Activated CD8-positive, alpha-beta memory T cell treated with anti-CD3 and anti-CD28 coated beads for 36 hours (primary cell): ENCODE data around the gene CREBZF. TPM values are rescaled to one million over a fixed set of nuclear protein-coding genes. Genes with fewer than 3 reads are reported as not detected.
"Not testable (repeated sequence)": the region's sequence is repeated elsewhere in the genome, so short reads cannot be mapped to it uniquely, and the experiment has no call there.

Source experiments
- CTCF ChIA-PET: fragments of 350-600 bp; sonication (Branson Sonifier 250); formaldehyde crosslinking; loops from one replicate; lab custom pipeline; 2021; ENCODE audit warnings: antibody characterized with exemption; lab: Charles Lee
- POLR2A ChIA-PET: fragments of 350-600 bp; sonication (Branson Sonifier 250); formaldehyde crosslinking; loops from one replicate; lab custom pipeline; 2021; ENCODE audit warnings: antibody characterized with exemption; lab: Charles Lee
- total RNA-seq, 2 experiments: library from RNA; stranded (reverse); gene quantifications; one replicate each; pipeline ENCODE4 v1.2.3, GENCODE V29; 2021

The CREBZF gene
- total RNA-seq, 2 experiments from 2014 or later, result 41.8 to 43.7 TPM

- CTCF ChIA-PET, result no interaction called here
These were observed 8.5 kb upstream of the CREBZF start for GRCh38 chr11:85673393-85673792.

DNA sequence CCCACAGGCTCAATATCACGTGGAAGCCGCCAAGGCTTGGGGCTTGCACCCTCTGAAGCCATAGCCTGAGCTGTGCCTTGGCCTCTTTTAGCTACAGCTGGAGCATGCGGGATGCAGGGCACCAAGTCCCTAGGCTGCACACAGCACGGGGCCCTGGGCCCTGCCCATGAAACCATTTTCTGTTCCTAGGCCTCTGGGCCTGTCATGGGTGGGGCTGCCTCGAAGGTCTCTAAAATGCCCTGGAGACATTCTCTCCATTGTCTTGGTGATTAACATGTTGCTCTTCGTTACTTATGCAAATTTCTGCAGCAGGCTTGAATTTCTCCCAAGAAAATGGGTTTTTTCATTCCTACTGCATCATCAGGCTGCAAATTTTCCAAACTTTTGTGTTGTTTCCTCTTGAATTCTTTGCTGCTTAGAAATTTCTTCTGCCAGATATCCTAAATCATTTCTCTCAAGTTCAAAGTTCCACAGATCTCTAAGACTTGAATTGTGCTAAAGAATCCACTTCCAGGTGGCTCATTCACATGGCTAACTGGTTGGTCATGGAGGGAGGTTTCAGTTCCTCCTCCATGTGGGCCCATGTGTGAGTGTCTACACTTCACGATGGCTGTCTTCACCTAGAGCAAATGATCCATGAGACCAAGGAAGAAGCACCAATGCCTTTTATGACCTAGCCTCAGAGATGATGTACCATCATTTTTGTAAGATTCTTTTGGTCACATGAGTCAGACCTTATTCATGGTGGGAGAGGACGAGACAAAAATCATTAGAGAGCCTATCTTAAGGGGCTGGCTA lies 7.4 kb upstream of the CREBZF start:
- ChIA-PET CTCF (no interaction called here), POLR2A (no interaction called here)

More at GRCh38 chr11:85673393-85673792, 8.5 kb upstream of the CREBZF start:
- POLR2A ChIA-PET, result no interaction called here

DNA sequence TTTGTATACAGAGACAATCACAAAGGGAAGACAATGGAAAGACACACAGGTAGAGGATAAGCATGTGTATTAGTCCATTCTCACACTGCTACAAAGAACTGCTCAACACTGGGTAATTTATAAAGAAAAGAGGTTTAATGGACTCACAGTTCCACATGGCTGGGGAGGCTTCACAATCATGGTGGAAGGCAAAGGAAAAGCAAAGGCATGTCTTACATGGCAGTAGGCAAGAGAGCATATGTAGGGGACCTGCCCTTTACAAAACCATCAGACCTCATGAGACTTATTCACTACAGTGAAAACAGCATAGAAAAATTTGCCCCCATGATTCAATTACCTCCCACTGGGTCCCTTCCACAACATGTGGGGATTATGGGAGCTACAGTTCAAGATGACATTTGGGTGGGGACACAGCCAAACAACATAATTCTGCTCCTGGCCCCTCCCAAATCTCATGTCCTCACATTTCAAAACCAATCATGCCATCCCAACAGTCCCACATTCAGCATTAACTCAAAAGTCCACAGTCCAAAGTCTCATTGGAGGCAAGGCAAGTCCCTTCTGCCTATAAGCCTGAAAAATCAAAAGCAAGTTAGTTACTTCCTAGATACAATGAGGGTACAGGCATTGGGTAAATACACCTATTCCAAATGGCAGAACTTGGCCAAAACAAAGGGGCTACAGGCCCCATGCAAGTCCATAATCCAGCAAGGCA lies 6.2 kb upstream of the CREBZF start:
- POLR2A ChIA-PET, CTCF ChIA-PET: not testable (repeated sequence)

GRCh38 chr11:85668157-85668556 lies 3.2 kb upstream of the CREBZF start:
- ChIA-PET CTCF (interaction anchor here (0.9 to 1.6 kb wide), 3 partner anchors 12 to 751 kb away, joined by 3 to 4 read pairs (median 3); no protein-coding TSS in a partner anchor), POLR2A (no interaction called here)

- CTCF ChIA-PET, result no interaction called here
- POLR2A ChIA-PET, result no interaction called here
These were observed 1.8 kb upstream of the CREBZF start for GRCh38 chr11:85666687-85667086.

DNA sequence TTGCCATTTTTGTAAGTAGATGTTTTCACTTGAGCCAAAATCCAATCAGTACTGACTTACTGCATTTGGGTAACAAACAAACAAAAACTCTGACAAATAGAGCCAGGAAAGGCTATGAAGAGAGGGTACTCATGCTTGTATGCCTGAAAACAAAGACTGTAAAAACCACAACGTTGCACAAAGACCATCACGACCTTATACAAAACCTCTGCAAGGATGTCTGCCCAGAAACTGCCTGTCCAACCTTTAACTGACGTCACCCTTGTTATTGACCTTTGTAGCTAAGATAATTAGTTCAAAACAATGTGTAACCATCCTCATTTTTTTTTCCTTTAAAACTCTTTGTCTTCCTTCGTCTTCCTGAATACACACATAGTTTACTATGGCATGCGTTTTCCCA lies 804 bp upstream of the CREBZF start:
- CTCF ChIA-PET, result no interaction called here
- POLR2A ChIA-PET, result no interaction called here

GRCh38 chr11:85663753-85664614 lies 945 bp downstream of the CREBZF start:
- ChIA-PET POLR2A (interaction anchor here (0.9 to 2.1 kb wide), 4 partner anchors 15 to 145 kb away, joined by 3 to 13 read pairs (median 4); partner anchors contain the start of genes TMEM126A and TMEM126B), CTCF (interaction anchor here (0.8 to 1.8 kb wide), 3 partner anchors 10 to 28 kb away, joined by 3 to 8 read pairs (median 4); no protein-coding TSS in a partner anchor)

DNA sequence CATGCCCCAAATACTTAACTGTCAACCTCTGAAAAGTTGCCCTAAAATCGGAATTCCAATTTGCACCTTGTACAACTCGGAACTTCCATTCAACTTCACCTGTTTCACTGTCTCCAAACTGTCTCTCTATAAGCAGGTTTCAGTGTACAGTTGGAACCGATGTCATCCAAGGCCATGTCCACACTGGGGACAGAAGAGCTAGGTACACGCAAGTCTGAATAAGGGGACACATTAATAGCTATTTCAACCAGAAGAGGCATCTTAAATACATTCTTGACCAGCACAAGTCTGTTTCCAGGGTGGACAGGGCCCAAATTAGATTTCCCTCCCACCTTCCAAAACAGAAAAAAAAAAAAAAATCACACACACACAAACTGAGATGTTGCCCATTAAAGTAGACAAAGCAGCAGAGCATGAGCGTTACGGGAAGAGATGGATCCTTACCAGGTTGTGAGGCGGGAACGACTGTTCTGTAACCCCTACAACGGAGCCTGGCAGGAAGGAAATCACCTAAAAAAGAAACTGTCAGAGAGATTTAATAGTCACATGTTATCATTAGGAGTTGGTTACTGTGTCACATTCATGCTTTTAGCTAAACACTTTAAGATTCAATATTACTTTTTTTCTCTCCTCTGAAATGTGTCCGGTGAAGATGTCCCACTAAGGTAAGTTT lies 1.7 kb downstream of the CREBZF start:
- POLR2A ChIA-PET, result interaction anchor here (0.7 to 2.1 kb wide), 4 partner anchors 14 to 154 kb away, joined by 3 to 13 read pairs (median 3); partner anchors contain the start of gene TMEM126A

GRCh38 chr11:85661972-85662664 lies 2.8 kb downstream of the CREBZF start:
- ChIA-PET POLR2A (no interaction called here), CTCF (interaction anchor here (1.3 to 1.8 kb wide), 2 partner anchors 26 to 192 kb away, joined by 3 to 4 read pairs; partner anchors contain the start of gene CCDC83)

More for the DNA sequence above, 1.7 kb downstream of the CREBZF start:
- CTCF ChIA-PET, result interaction anchor here (0.8 to 1.8 kb wide), 4 partner anchors 10 to 191 kb away, joined by 3 to 8 read pairs (median 4); partner anchors contain the start of gene CCDC83

- ChIA-PET POLR2A (no interaction called here), CTCF (no interaction called here)
These were observed 6.7 kb downstream of the CREBZF start for GRCh38 chr11:85658180-85658579.

DNA sequence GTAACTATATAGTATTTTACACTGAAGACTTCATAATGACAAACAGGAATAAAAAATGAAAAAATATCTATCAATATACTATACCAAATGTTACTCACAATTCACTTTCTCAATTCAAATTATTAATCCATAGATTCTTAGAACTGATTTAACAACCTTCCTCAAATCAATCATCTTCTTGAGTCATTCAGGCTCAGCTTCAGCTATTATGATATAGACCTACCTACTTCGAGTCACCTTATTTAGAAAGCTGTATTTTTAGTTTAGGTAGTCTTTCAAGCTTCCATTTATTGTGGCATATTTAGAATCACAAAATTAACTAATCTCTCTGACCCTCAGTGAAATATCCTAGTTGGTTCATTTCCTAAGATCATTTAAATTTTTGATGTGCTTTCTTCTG lies 8.2 kb downstream of the CREBZF start:
- ChIA-PET POLR2A (no interaction called here), CTCF (no interaction called here)

- POLR2A ChIA-PET, result not testable (repeated sequence)
- CTCF ChIA-PET, result interaction anchor here (1.1 kb wide), 1 partner anchor 9 kb away, joined by 3 read pairs; no protein-coding TSS in a partner anchor
These were observed 10.6 kb downstream of the CREBZF start for GRCh38 chr11:85654343-85654742.

DNA sequence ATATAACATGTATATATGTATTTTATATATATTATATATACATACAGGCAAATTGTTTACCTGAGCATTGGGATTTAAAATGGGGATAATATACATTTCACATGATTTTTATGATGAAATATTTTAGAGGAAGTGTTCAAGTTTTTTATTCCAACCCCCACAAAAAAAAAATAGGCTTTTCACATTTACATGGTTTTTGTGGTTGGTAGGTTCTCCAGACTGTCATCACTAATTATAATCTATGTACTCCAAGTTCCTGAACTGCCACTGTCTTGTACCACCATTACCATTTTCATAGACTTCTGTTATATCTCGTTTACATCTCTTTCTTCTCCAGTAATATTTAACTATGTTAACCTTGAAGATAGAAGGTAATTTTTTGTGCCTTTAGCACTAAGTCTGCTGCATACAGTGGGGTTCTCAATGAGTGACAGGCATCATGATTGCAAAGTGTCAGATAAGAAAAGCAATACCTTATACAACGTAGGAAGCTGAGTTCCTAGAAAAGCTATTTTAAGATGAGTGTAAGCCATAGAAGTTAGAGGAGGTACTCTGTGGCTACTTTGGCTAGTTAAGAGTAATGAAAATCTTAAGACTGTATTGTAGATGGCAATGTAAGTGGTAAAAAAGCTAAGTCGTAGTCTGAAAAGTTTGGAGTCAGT lies 12.0 kb downstream of the CREBZF start:
- CTCF ChIA-PET, result interaction anchor here (1.1 kb wide), 1 partner anchor 11 kb away, joined by 3 read pairs; no protein-coding TSS in a partner anchor
- POLR2A ChIA-PET, result interaction anchor here (0.5 kb wide), 1 partner anchor 106 kb away, joined by 4 read pairs; no protein-coding TSS in a partner anchor

DNA sequence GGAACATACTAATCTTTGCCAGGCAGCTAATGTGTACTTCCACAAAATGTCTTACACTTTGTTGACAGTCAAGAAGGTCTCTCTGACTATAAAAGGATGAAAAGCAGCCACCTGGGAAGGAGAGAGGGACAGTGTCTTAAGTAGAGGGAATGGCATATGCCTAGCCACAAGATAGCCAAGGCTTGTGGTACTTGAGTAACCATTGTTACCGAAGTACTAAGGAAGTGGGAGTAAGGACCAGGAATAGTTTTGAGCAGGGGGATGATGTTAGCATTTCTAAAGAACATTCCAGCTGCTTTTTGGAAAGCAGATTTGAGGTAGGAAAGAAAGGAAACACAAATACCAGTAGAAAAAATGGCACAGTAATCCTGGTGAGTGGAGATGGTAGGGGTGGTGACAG lies 13.8 kb downstream of the CREBZF start:
- ChIA-PET CTCF (interaction anchor here (0.7 kb wide), 1 partner anchor 135 kb away, joined by 4 read pairs; no protein-coding TSS in a partner anchor), POLR2A (interaction anchor here (0.6 to 1.0 kb wide), 2 partner anchors 9 to 13 kb away, joined by 3 to 4 read pairs; no protein-coding TSS in a partner anchor)

DNA sequence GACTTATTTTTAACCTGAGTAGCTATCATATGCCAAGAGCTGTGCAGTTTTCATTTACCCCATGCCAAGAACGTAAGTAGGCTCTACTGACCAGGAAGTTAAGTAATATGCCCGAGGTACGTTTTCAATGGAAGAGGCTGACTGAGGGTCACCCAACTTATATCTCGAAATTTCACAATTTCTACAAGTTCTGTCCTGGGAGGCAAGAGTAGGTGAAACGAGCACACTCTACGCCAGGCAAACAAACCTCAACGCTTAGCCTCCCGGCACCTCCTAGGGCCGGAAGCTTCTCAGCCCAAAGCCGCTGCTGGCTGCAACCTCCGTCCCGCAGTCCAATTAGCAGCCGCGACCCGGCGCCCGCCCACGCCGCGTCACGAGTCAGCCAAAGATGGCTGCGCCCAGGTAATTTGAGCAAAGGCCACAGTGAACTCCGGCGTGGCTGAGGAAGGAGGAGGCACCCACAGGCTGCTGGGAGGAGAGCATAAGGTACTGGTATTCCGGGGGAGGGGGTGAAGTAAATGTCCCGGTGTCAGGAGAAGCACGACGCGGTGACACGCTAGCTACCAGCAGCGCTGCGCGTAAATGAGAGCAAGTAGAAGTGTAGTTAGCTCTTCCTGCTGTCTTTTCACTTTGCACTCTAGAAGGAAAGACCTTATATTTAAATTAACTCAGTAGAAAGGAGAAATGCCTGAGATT lies 17.2 kb downstream of the CREBZF start, which contains the start of gene TMEM126A:
TMEM126A (plus strand) TSS at position 364 of the 696 bp plus-strand sequence. CDS start 2,289 bp downstream, outside the sequence.
- ChIA-PET POLR2A (interaction anchor here (0.7 to 2.1 kb wide), 3 partner anchors 12 to 20 kb away, joined by 5 to 13 read pairs (median 11); partner anchors contain the start of genes CREBZF, DLG2 and TMEM126B), CTCF (interaction anchor here (0.7 to 1.1 kb wide), 2 partner anchors 19 to 28 kb away, joined by 3 read pairs; partner anchors contain the start of gene TMEM126B)

DNA sequence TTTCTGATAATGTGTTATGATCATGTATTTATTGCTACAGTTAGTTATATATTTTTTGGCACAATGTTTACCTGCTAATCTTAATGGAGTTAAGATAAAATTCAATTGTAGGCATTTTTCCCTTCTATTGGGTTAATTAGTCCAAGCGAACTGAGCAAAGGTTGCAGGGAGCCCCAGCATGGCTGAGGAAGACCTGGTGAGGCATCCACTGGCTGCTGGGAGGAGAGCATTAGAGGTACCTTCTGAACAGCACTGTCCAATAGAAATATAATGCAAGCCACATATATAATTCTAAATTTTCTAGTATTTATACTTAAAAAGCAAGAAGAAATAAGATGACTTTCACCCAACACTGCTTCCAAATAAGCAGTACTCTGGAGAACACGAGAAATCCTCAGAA lies 17.9 kb downstream of the CREBZF start:
- POLR2A ChIA-PET, result interaction anchor here (0.7 to 2.1 kb wide), 3 partner anchors 11 to 19 kb away, joined by 5 to 13 read pairs (median 11); partner anchors contain the start of genes CREBZF, DLG2 and TMEM126B
- CTCF ChIA-PET, result interaction anchor here (0.7 kb wide), 1 partner anchor 27 kb away, joined by 3 read pairs; no protein-coding TSS in a partner anchor
